ENCODE results near the gene ZNF189.

The ZNF189 gene

GRCh38 chr9:101398068-101398929 is at the start of gene ZNF189, which contains the start of gene MRPL50:
Gene ZNF189, plus strand, starts transcription at chr9:101398851. Its CDS starts 306 bp downstream, at chr9:101399157.
Gene MRPL50, minus strand, starts transcription at chr9:101398618. Its CDS starts 26 bp downstream, at chr9:101398592.
- DNase-seq = peak; percentile 94

GRCh38 chr9:101350285-101350684 is 48.4 kb upstream of the ZNF189 start:
- DNase-seq = no peak

GRCh38 chr9:101352892-101353463 is 45.7 kb upstream of the ZNF189 start:
- no peak for DNase-seq

- no peak for DNase-seq
Observed at GRCh38 chr9:101353683-101354082, 45.0 kb upstream of the ZNF189 start.

- no peak for DNase-seq
Observed at GRCh38 chr9:101354143-101354764, 44.4 kb upstream of the ZNF189 start.

- DNase-seq = no peak
Observed at GRCh38 chr9:101354765-101355708, 43.6 kb upstream of the ZNF189 start.

- DNase-seq = no peak
Observed at GRCh38 chr9:101356619-101357018, 42.0 kb upstream of the ZNF189 start.

GRCh38 chr9:101359679-101360078 is 39.0 kb upstream of the ZNF189 start:
- DNase-seq = no peak

GRCh38 chr9:101360647-101361046 is 38.0 kb upstream of the ZNF189 start:
- no peak for DNase-seq

- no peak for DNase-seq
Observed at GRCh38 chr9:101362450-101362849, 36.2 kb upstream of the ZNF189 start.

GRCh38 chr9:101365181-101365580 is 33.5 kb upstream of the ZNF189 start:
- DNase-seq = no peak

GRCh38 chr9:101366038-101366756 is 32.5 kb upstream of the ZNF189 start:
- DNase-seq = no peak

- DNase-seq = no peak
Observed at GRCh38 chr9:101367323-101367722, 31.3 kb upstream of the ZNF189 start.

GRCh38 chr9:101369286-101369685 is 29.4 kb upstream of the ZNF189 start:
- DNase-seq = no peak

GRCh38 chr9:101369884-101370531 is 28.6 kb upstream of the ZNF189 start:
- no peak for DNase-seq

GRCh38 chr9:101371813-101372212 is 26.8 kb upstream of the ZNF189 start:
- DNase-seq = no peak

GRCh38 chr9:101372327-101373118 is 26.1 kb upstream of the ZNF189 start:
- DNase-seq = no peak

GRCh38 chr9:101375546-101375945 is 23.1 kb upstream of the ZNF189 start:
- DNase-seq = no peak

GRCh38 chr9:101376111-101376848 is 22.4 kb upstream of the ZNF189 start:
- DNase-seq = no peak

- DNase-seq = no peak
Observed at GRCh38 chr9:101380295-101380694, 18.4 kb upstream of the ZNF189 start.
